Erythroblast (primary cell): Measurements from ENCODE around the gene KCNQ5.

Experiments used
- GATA1 ChIP-seq: IDR thresholded peaks from 2 replicates; pipeline ENCODE4 v1.6.1; 2011; ENCODE audit warnings: low read depth, mild to moderate bottlenecking, control low read depth, low read length, moderate library complexity
- POLR2A ChIP-seq: IDR thresholded peaks from 2 replicates; pipeline ENCODE4 v1.6.1; 2011; ENCODE audit warnings: mild to moderate bottlenecking, low read length

GRCh38 chr6:72842140-72842539 is 220.3 kb downstream of the KCNQ5 start:
- TF ChIP-seq POLR2A (no peak), GATA1 (no peak)
